Keratinocyte (primary cell): ENCODE data around the gene PNMA6E. TPM values are rescaled to one million over a fixed set of nuclear protein-coding genes. Genes with fewer than 3 reads are reported as not detected.

Experiments
- DNase-seq: peaks from one replicate; pipeline ENCODE4 v3.0.0-alpha.2; 2011; ENCODE audit warnings: low read depth, missing footprints, low spot score
- FAIRE-seq: peaks from 2 replicates; lab custom pipeline; 2011; peaks lifted over from hg19 to GRCh38; lab: Jason Lieb, UNC
- H2AFZ ChIP-seq: 2 replicates; pipeline ENCODE4 v1.6.0; 2012; ENCODE audit warnings: low read length, control low read depth, inconsistent platforms; ENCODE audit not compliant: control insufficient read depth
- H3K27ac ChIP-seq: 2 replicates; pipeline ENCODE4 v1.5.1; 2011; ENCODE audit warnings: low read length; ENCODE audit not compliant: control insufficient read depth, insufficient read depth
- H3K27me3 ChIP-seq: 3 replicates; pipeline ENCODE4 v1.6.0; 2011; ENCODE audit warnings: low read length; ENCODE audit not compliant: control insufficient read depth, insufficient read depth; ENCODE audit errors: extremely low read depth
- H3K36me3 ChIP-seq, 2 experiments: 2 replicates in 1 of 2; 3 replicates in 1 of 2; pipeline ENCODE4 v1.5.1; 2011; ENCODE audit warnings: low read length in 2 of 2, mild to moderate bottlenecking in 1 of 2; ENCODE audit not compliant: control insufficient read depth in 2 of 2, insufficient read depth in 2 of 2; ENCODE audit errors: extremely low read depth in 1 of 2
- H3K4me1 ChIP-seq: 3 replicates; pipeline ENCODE4 v1.5.1; 2011; ENCODE audit warnings: low read length; ENCODE audit not compliant: control insufficient read depth, insufficient read depth; ENCODE audit errors: extremely low read depth
- H3K4me2 ChIP-seq: 3 replicates; pipeline ENCODE4 v1.6.0; 2011; ENCODE audit warnings: low read depth, low read length; ENCODE audit not compliant: control insufficient read depth, insufficient read depth; ENCODE audit errors: extremely low read depth
- H3K4me3 ChIP-seq, 3 experiments: fragments of 200-600 bp in 1 of 3; sonication (generic) in 1 of 3; 2 replicates in 2 of 3; 3 replicates in 1 of 3; pipeline ENCODE4 v1.5.1; 2011 to 2016; ENCODE audit warnings: low read length in 3 of 3, mild to moderate bottlenecking in 3 of 3, control low read depth in 2 of 3, inconsistent platforms in 1 of 3, low read depth in 1 of 3, mixed read lengths in 1 of 3, mixed run types in 1 of 3, moderate library complexity in 1 of 3; ENCODE audit not compliant: control insufficient read depth in 2 of 3, insufficient read depth in 2 of 3; ENCODE audit errors: extremely low read depth in 1 of 3
- H3K79me2 ChIP-seq: 2 replicates; pipeline ENCODE4 v1.6.0; 2012; ENCODE audit warnings: low read length; ENCODE audit not compliant: control insufficient read depth, insufficient read depth
- H3K9ac ChIP-seq: 3 replicates; pipeline ENCODE4 v1.6.0; 2011; ENCODE audit warnings: low read length; ENCODE audit not compliant: control insufficient read depth, insufficient read depth; ENCODE audit errors: extremely low read depth
- H3K9me1 ChIP-seq: 3 replicates; pipeline ENCODE4 v1.6.0; 2011; ENCODE audit warnings: low read length; ENCODE audit not compliant: control insufficient read depth, insufficient read depth; ENCODE audit errors: extremely low read depth
- H3K9me3 ChIP-seq: 2 replicates; pipeline ENCODE4 v1.5.1; 2012; ENCODE audit warnings: low read depth, low read length; ENCODE audit not compliant: control insufficient read depth
- H4K20me1 ChIP-seq: 3 replicates; pipeline ENCODE4 v1.6.0; 2011; ENCODE audit warnings: low read length; ENCODE audit not compliant: control insufficient read depth, insufficient read depth; ENCODE audit errors: extremely low read depth
- CTCF ChIP-seq, 3 experiments: IDR thresholded peaks in 1 of 3; conservative IDR thresholded peaks in 1 of 3; optimal IDR thresholded peaks in 1 of 3; 2 replicates in 2 of 3; 3 replicates in 1 of 3; pipeline versions ENCODE3 to v1.5.1; 2011; ENCODE audit warnings: low read length in 3 of 3, mild to moderate bottlenecking in 3 of 3, moderate library complexity in 2 of 3, control low read depth in 1 of 3, inconsistent platforms in 1 of 3; ENCODE audit not compliant: insufficient read depth in 2 of 3; ENCODE audit errors: extremely low read depth in 1 of 3
- EZH2 ChIP-seq: IDR thresholded peaks from one replicate; pipeline ENCODE4 v1.6.1; 2012; ENCODE audit warnings: inconsistent platforms, mild to moderate bottlenecking, low read length, moderate library complexity
- dilution Hi-C: fragments of 300-500 bp; cut with MboI; formaldehyde crosslinking; loops from one replicate; pipeline ENCODE4 v1.7.0; 2020; ENCODE audit warnings: low sequenced_read_pairs; ENCODE audit not compliant: extremely low pct_ligation_motif_present
- polyA plus RNA-seq, 5 experiments: library from polyadenylated mRNA; depleted of rRNA in 3 of 5; stranded (reverse) in 3 of 5; stranded (forward) in 1 of 5; unstranded in 1 of 5; fragments of >200 nt; gene quantifications; 1 replicate in 1 of 5; 2 replicates in 3 of 5; 3 replicates in 1 of 5; pipeline versions ENCODE4 v1.2.1 to v1.2.3, GENCODE V29; 2011 to 2012; ENCODE audit warnings: missing spikeins in 2 of 5, low read depth in 1 of 5, low replicate concordance in 1 of 5

Gene PNMA6E
- polyA plus RNA-seq, 1 donor (not counting 4 experiments of a cell fraction or from before 2014, with no cell fraction given) = not detected

GRCh38 chrX:153448556-153449367 is 47.6 kb upstream of the PNMA6E start:
- Histone ChIP-seq H3K27ac (no peak overlapping the region), H3K9me3 (no peaks in the 10 kb centered on the region), H4K20me1 (no peaks in the 10 kb centered on the region), H2AFZ (no peak overlapping the region), H3K79me2 (no peaks in the 10 kb centered on the region), H3K4me1 (no peaks in the 10 kb centered on the region), H3K9me1 (no peaks in the 10 kb centered on the region), H3K27me3 (no peaks in the 10 kb centered on the region), H3K4me2 (no peak overlapping the region), H3K4me3 (no peak overlapping the region), H3K9ac (no peak overlapping the region), H3K36me3 (no peaks in the 10 kb centered on the region)
- DNase-seq (no peak), FAIRE-seq (no peak)
- no peak for TF ChIP-seq EZH2
- no peak for TF ChIP-seq CTCF (optimal IDR thresholded peaks at IDR 0.05 in 1 of 3, IDR thresholded peaks at IDR 0.05 in 1 of 3, conservative IDR thresholded peaks at IDR 0.05 in 1 of 3; ENCODE audit: extremely low read depth in 1 of 3, insufficient read depth in 2 of 3, low read length in 3 of 3)
- dilution Hi-C loops = no loop called here

- FAIRE-seq = no peak
- TF ChIP-seq EZH2 = no peak
- Histone ChIP-seq H3K36me3 (no peaks in the 10 kb centered on the region), H3K9me3 (no peaks in the 10 kb centered on the region), H3K4me3 (no peak overlapping the region), H3K9ac (no peak overlapping the region), H3K79me2 (no peaks in the 10 kb centered on the region), H4K20me1 (no peaks in the 10 kb centered on the region), H3K27ac (no peak overlapping the region), H3K4me2 (no peak overlapping the region), H3K9me1 (no peaks in the 10 kb centered on the region), H3K27me3 (no peaks in the 10 kb centered on the region), H2AFZ (no peak overlapping the region), H3K4me1 (no peaks in the 10 kb centered on the region)
- dilution Hi-C loops = no loop called here
- no peak for DNase-seq
These were observed 46.4 kb upstream of the PNMA6E start for GRCh38 chrX:153447581-153447960.
